Tibial artery (tissue), 4 donors: ENCODE data around the gene CCDC73.
"Not testable (repeated sequence)": the region's sequence is repeated elsewhere in the genome, so short reads cannot be mapped to it uniquely, and the experiment has no call there.

Source experiments
- DNase-seq, 2 donors: peaks; one replicate each; pipeline ENCODE4 v3.0.0-alpha.2; 2019
- H3K27ac ChIP-seq, 2 donors: fragments of 200-600 bp; sonication (generic) in 1 of 2; 1 replicate in 1 of 2; 2 replicates in 1 of 2; pipeline ENCODE4 v1.5.1; 2018 to 2019; ENCODE audit warnings: mild to moderate bottlenecking in 1 of 2
- H3K27me3 ChIP-seq, 2 donors: fragments of 200-600 bp; sonication (generic) in 1 of 2; one replicate each; pipeline versions ENCODE4 v1.5.1 to v1.6.0; 2016 to 2019
- H3K36me3 ChIP-seq, 3 donors: fragments of 200-600 bp; sonication (generic) in 2 of 3; one replicate each; pipeline ENCODE4 v1.5.1; 2016 to 2019; ENCODE audit warnings: mild to moderate bottlenecking in 2 of 3
- H3K4me1 ChIP-seq, 4 donors: fragments of 200-600 bp; sonication (generic) in 2 of 4; 1 replicate in 3 of 4; 2 replicates in 1 of 4; pipeline ENCODE4 v1.5.1; 2016 to 2019
- H3K4me3 ChIP-seq, 2 donors: fragments of 200-600 bp; sonication (generic) in 1 of 2; 1 replicate in 1 of 2; 2 replicates in 1 of 2; pipeline ENCODE4 v1.5.1; 2018 to 2019; ENCODE audit warnings: mild to moderate bottlenecking in 2 of 2
- H3K9me3 ChIP-seq, 3 donors: fragments of 200-600 bp; sonication (generic) in 1 of 3; one replicate each; pipeline ENCODE4 v1.5.1; 2016 to 2019
- CTCF ChIP-seq, 2 experiments: fragments of 200-600 bp in 1 of 2; fragments of 450-650 bp in 1 of 2; IDR thresholded peaks; one replicate each; pipeline ENCODE4 v1.5.1; 2017 to 2019; ENCODE audit warnings: antibody characterized with exemption in 2 of 2, mild to moderate bottlenecking in 1 of 2, moderate library complexity in 1 of 2
- intact Hi-C: fragments of 100-400 bp; cut with DNase I; formaldehyde crosslinking; loops from one replicate; pipeline ENCODE4 v1.15.0; 2023; ENCODE audit warnings: low total_unique reads

CCDC73 gene

GRCh38 chr11:32723332-32723731 is 71.1 kb downstream of the CCDC73 start:
- no peak overlapping the region for H3K27ac ChIP-seq
- DNase-seq = no peak
- intact Hi-C loops = no loop called here

GRCh38 chr11:32722255-32722654 is 72.2 kb downstream of the CCDC73 start:
- no peak overlapping the region for H3K4me3 ChIP-seq
- no peaks in the 10 kb centered on the region for H3K36me3 ChIP-seq
- TF ChIP-seq CTCF (IDR thresholded peaks at IDR 0.05) = no peak
- no peak overlapping the region for H3K27ac ChIP-seq
- H3K9me3 ChIP-seq = no peaks in the 10 kb centered on the region
- H3K27me3 ChIP-seq = no peaks in the 10 kb centered on the region
- H3K4me1 ChIP-seq = no peaks in the 10 kb centered on the region
- DNase-seq = no peak
- intact Hi-C loops = no loop called here

More at GRCh38 chr11:32723332-32723731, 71.1 kb downstream of the CCDC73 start:
- TF ChIP-seq CTCF (IDR thresholded peaks at IDR 0.05) = no peak
- no peaks in the 10 kb centered on the region for H3K9me3 ChIP-seq
- no peak overlapping the region for H3K4me3 ChIP-seq
- H3K4me1 ChIP-seq = no peaks in the 10 kb centered on the region
- no peaks in the 10 kb centered on the region for H3K36me3 ChIP-seq
- H3K27me3 ChIP-seq = no peaks in the 10 kb centered on the region

- no peak for TF ChIP-seq CTCF (IDR thresholded peaks at IDR 0.05)
- Histone ChIP-seq H3K27ac (no peak overlapping the region), H3K4me1 (no peaks in the 10 kb centered on the region), H3K36me3 (no peaks in the 10 kb centered on the region), H3K4me3 (no peak overlapping the region), H3K27me3 (no peaks in the 10 kb centered on the region), H3K9me3 (no peaks in the 10 kb centered on the region)
- intact Hi-C loops = no loop called here
- DNase-seq = no peak
Observed at GRCh38 chr11:32713496-32713895, 81.0 kb downstream of the CCDC73 start.

GRCh38 chr11:32708978-32709377 is 85.5 kb downstream of the CCDC73 start:
- intact Hi-C loops, DNase-seq, H3K27ac ChIP-seq, H3K4me1 ChIP-seq, H3K27me3 ChIP-seq, H3K36me3 ChIP-seq, H3K9me3 ChIP-seq, H3K4me3 ChIP-seq: not testable (repeated sequence)

GRCh38 chr11:32706985-32707741 is 87.3 kb downstream of the CCDC73 start:
- no peak for DNase-seq
- Histone ChIP-seq H3K4me1 (no peaks in the 10 kb centered on the region), H3K27ac (no peak overlapping the region), H3K4me3 (no peak overlapping the region), H3K36me3 (no peaks in the 10 kb centered on the region), H3K27me3 (no peaks in the 10 kb centered on the region), H3K9me3 (peaks cover 0 to 4% (median 0%) of the 10 kb centered on the region in 3 donors)
- no peak for TF ChIP-seq CTCF (IDR thresholded peaks at IDR 0.05)
- intact Hi-C loops = no loop called here

GRCh38 chr11:32705309-32706033 is 89.0 kb downstream of the CCDC73 start:
- Histone ChIP-seq H3K27me3 (no peaks in the 10 kb centered on the region), H3K27ac (no peak overlapping the region), H3K36me3 (no peaks in the 10 kb centered on the region), H3K4me1 (no peaks in the 10 kb centered on the region), H3K4me3 (no peak overlapping the region), H3K9me3 (peaks cover 0 to 4% (median 0%) of the 10 kb centered on the region in 3 donors)
- intact Hi-C loops = no loop called here
- TF ChIP-seq CTCF (IDR thresholded peaks at IDR 0.05) = no peak
- no peak for DNase-seq
